OCI-LY7 (cell line): Measurements from ENCODE around the gene FAM181A.

ENCODE experiments used
- EZH2phosphoT487 ChIP-seq: fragments of 200-600 bp; sonication (generic); IDR thresholded peaks from 2 replicates; pipeline ENCODE4 v1.6.1; 2018; ENCODE audit warnings: low read depth, borderline replicate concordance, mild to moderate bottlenecking, mixed run types, antibody characterized with exemption, low read length, moderate library complexity, mixed read lengths
- TF ChIP-seq, protein P1 (sequence below): fragments of 200-600 bp; sonication (generic); conservative IDR thresholded peaks from 2 replicates; pipeline ENCODE4 v1.5.1; 2014; ENCODE audit warnings: mild to moderate bottlenecking, antibody characterized with exemption, low read length, moderate library complexity, mixed read lengths

DNA sequence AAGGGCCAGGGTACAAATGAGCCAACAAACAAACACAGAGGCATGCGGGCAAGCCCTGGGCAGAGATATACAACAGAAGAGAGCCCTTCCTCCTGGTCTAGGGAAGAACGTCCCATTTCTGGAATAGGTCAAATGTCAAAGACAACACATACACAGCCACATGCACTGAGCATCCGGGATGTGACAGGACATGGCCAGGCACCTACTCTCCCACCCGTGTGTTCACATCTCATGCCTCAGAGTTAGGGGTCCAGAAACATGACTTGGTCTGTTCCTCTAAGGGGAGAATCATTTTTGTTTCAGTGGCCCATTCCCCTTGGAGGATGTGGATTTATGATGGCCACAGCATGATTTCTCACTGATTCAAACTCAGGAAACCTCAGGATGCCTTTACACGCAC lies 50.0 kb downstream of the FAM181A start:
- TF ChIP-seq, protein P1, sequence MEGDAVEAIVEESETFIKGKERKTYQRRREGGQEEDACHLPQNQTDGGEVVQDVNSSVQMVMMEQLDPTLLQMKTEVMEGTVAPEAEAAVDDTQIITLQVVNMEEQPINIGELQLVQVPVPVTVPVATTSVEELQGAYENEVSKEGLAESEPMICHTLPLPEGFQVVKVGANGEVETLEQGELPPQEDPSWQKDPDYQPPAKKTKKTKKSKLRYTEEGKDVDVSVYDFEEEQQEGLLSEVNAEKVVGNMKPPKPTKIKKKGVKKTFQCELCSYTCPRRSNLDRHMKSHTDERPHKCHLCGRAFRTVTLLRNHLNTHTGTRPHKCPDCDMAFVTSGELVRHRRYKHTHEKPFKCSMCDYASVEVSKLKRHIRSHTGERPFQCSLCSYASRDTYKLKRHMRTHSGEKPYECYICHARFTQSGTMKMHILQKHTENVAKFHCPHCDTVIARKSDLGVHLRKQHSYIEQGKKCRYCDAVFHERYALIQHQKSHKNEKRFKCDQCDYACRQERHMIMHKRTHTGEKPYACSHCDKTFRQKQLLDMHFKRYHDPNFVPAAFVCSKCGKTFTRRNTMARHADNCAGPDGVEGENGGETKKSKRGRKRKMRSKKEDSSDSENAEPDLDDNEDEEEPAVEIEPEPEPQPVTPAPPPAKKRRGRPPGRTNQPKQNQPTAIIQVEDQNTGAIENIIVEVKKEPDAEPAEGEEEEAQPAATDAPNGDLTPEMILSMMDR: no peak
- TF ChIP-seq EZH2phosphoT487: no peak
